Omental fat pad (tissue), 4 donors: ENCODE results near the gene CIDEC. TPM values are rescaled to one million over a fixed set of nuclear protein-coding genes. Genes with fewer than 3 reads are reported as not detected.

Source experiments
- ATAC-seq: fragments of 150-250 bp; one replicate; pipeline ENCODE4 v1.9.1; 2016; ENCODE audit warnings: mild to moderate bottlenecking, moderate library complexity; ENCODE audit not compliant: low FRiP score
- DNase-seq: peaks from one replicate; pipeline ENCODE4 v3.0.0-alpha.2; 2019; ENCODE audit warnings: low spot score
- CTCF ChIP-seq, 3 donors: fragments of 450-650 bp; IDR thresholded peaks; one replicate each; pipeline ENCODE4 v1.5.1; 2016 to 2017; ENCODE audit warnings: antibody characterized with exemption in 3 of 3, mild to moderate bottlenecking in 3 of 3, moderate library complexity in 2 of 3
- total RNA-seq, 4 donors: library from RNA; depleted of rRNA; stranded (reverse); fragments of >200 nt; gene quantifications; one replicate each; pipeline ENCODE4 v1.1.0, GENCODE V29; 2016

Gene CIDEC
- total RNA-seq, 4 donors from 2014 or later: 318 to 1,481 (median 713) TPM

- ATAC-seq (no peak), DNase-seq (no peak)
- TF ChIP-seq CTCF (IDR thresholded peaks at IDR 0.05): no peak
Measured at GRCh38 chr3:9846931-9847488, 33.0 kb downstream of the CIDEC start.

- DNase-seq (no peak), ATAC-seq (no peak)
- no peak for TF ChIP-seq CTCF (IDR thresholded peaks at IDR 0.05)
Measured at GRCh38 chr3:9846231-9846630, 33.8 kb downstream of the CIDEC start.

- DNase-seq: peak; percentile 99
- no peak for TF ChIP-seq CTCF (IDR thresholded peaks at IDR 0.05)
- ATAC-seq: peak; percentile 98
Measured at GRCh38 chr3:9843715-9844438, 36.2 kb downstream of the CIDEC start, which contains the start of gene RPUSD3. RPUSD3 (minus strand) TSS chr3:9844008; CDS start chr3:9843990, 18 bp downstream.

- ATAC-seq (no peak), DNase-seq (no peak)
- no peak for TF ChIP-seq CTCF (IDR thresholded peaks at IDR 0.05)
Measured at GRCh38 chr3:9841015-9841414, 39.0 kb downstream of the CIDEC start.

- no peak for ATAC-seq
- DNase-seq: no peak
- TF ChIP-seq CTCF (IDR thresholded peaks at IDR 0.05): no peak
Measured at GRCh38 chr3:9838856-9839255, 41.2 kb downstream of the CIDEC start.

GRCh38 chr3:9837701-9838582 lies 42.1 kb downstream of the CIDEC start:
- DNase-seq: no peak
- ATAC-seq: no peak
- TF ChIP-seq CTCF (IDR thresholded peaks at IDR 0.05): no peak
